ENCODE measurements around the gene LELP1. TPM values are rescaled to one million over a fixed set of nuclear protein-coding genes. Genes with fewer than 3 reads are reported as not detected.
"Not testable (repeated sequence)": the region's sequence is repeated elsewhere in the genome, so short reads cannot be mapped to it uniquely, and the experiment has no call there.

Gene LELP1
- total and polyA plus RNA-seq, 9 of the 15 experiments (the other 6 are each of a cell fraction or from before 2014, with no cell fraction given), result not detected

DNA sequence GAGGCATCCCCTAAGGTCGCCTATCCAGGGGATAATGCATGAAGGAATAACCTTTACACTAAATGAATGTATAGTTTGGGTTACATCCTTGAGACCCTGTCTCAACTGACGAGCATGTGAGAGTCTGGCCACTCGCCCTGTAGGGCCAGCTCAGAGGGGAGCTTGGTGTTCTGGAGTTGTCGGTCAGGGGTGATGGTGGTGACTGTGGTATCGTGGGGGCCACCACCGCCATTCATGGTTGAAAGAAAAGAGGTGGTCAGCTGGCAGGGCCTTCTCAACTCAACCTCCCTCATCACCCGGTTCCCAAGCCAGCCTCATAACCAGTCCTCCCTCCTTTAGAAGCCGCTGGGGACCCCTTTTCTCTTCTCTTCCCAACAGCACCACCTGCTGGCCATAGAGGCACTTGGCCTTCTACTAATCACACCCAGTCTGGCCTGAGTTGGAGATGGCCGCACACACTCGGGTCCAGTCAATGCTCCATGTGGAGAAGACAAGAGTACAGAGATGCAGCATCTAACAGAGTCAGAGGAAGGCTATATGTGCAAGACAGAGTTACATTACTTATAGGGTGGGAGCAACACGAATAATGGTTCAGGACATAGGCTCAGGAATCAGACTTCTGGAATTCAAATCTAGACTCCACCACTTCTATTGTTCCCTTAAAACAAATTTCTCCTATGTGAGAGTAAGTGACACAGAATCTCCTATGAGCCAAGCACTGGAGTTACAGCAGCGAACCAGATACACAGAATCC is 26.0 kb downstream of the LELP1 start:
- H3K27ac ChIP-seq (ENCODE audit: extremely low read depth, low read depth, low read length); H3K27me3 ChIP-seq (ENCODE audit: control insufficient read depth in 2 of 2, insufficient read depth in 2 of 2, low read length in 2 of 2); H2AFZ ChIP-seq (ENCODE audit: low read depth, low read length); H3K4me1 ChIP-seq (replicated peaks in 1 of 2; ENCODE audit: control insufficient read depth in 2 of 2, insufficient read depth in 2 of 2, low read length in 2 of 2); H4K20me1 ChIP-seq (replicated peaks; ENCODE audit: control insufficient read depth, insufficient read depth, low read length); H3K9me3 ChIP-seq (replicated peaks; ENCODE audit: control insufficient read depth, insufficient read depth, low read depth, low read length); BruUV-seq (replicated peaks); H3K4me2 ChIP-seq (ENCODE audit: insufficient read depth, low read length); H3K36me3 ChIP-seq (ENCODE audit: control insufficient read depth, insufficient read depth, low read length); POLR2A ChIA-PET; H3K9ac ChIP-seq (ENCODE audit: insufficient read depth in 1 of 2, low read depth in 2 of 2, low read length in 2 of 2); H3K9me1 ChIP-seq (ENCODE audit: control insufficient read depth, insufficient read depth, low read length); H3K79me2 ChIP-seq (ENCODE audit: control insufficient read depth, insufficient read depth, low read length); H3K4me3 ChIP-seq: not testable (repeated sequence)
- DNase-seq (ENCODE audit: extremely low read depth in 1 of 4, low spot score in 3 of 4) (peak in 3 of 4 experiments; percentile 30 to 36 (median 32)), FAIRE-seq (peak; percentile 96), ATAC-seq (peak; percentile 94)
- TF ChIP-seq, protein P1, sequence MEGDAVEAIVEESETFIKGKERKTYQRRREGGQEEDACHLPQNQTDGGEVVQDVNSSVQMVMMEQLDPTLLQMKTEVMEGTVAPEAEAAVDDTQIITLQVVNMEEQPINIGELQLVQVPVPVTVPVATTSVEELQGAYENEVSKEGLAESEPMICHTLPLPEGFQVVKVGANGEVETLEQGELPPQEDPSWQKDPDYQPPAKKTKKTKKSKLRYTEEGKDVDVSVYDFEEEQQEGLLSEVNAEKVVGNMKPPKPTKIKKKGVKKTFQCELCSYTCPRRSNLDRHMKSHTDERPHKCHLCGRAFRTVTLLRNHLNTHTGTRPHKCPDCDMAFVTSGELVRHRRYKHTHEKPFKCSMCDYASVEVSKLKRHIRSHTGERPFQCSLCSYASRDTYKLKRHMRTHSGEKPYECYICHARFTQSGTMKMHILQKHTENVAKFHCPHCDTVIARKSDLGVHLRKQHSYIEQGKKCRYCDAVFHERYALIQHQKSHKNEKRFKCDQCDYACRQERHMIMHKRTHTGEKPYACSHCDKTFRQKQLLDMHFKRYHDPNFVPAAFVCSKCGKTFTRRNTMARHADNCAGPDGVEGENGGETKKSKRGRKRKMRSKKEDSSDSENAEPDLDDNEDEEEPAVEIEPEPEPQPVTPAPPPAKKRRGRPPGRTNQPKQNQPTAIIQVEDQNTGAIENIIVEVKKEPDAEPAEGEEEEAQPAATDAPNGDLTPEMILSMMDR (IDR thresholded peaks at IDR 0.05 in 2 of 3, conservative IDR thresholded peaks at IDR 0.05 in 1 of 3; ENCODE audit: insufficient read depth in 2 of 3, low read depth in 1 of 3, low read length in 3 of 3), result peak; percentile 45 to 60 (median 53); a peak in 5 of 6 replicates
- TF ChIP-seq SMC3 (conservative IDR thresholded peaks at IDR 0.05; ENCODE audit: insufficient read depth, low read depth, low read length), result peak; percentile 20; the same call in 1 of the 2 replicates
- TF ChIP-seq, protein P2, sequence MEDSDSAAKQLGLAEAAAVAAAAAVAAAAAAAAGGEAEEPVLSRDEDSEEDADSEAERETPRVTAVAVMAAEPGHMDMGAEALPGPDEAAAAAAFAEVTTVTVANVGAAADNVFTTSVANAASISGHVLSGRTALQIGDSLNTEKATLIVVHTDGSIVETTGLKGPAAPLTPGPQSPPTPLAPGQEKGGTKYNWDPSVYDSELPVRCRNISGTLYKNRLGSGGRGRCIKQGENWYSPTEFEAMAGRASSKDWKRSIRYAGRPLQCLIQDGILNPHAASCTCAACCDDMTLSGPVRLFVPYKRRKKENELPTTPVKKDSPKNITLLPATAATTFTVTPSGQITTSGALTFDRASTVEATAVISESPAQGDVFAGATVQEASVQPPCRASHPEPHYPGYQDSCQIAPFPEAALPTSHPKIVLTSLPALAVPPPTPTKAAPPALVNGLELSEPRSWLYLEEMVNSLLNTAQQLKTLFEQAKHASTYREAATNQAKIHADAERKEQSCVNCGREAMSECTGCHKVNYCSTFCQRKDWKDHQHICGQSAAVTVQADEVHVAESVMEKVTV (CRISPR knock-in tag; IDR thresholded peaks at IDR 0.05), result 0 out of 2 replicates have a peak, but pooled peaks have one; percentile 19
- peak; percentile 39 to 53; a peak in 3 of 4 replicates for TF ChIP-seq RAD21 (CRISPR knock-in tag; conservative IDR thresholded peaks at IDR 0.05 in 1 of 2, IDR thresholded peaks at IDR 0.05 in 1 of 2)
- in situ Hi-C loops (cut with MboI), result loop anchor here (10.0 kb wide), 2 partner anchors 354 to 574 kb away; partner anchors contain the start of gene SMCP
- intact Hi-C loops (cut with micrococcal nuclease), result loop anchor here (10.0 kb wide), 1 partner anchor 354 kb away; the partner anchor contains the start of gene SMCP
- CTCF ChIA-PET (ENCODE audit: low intra/inter-chr PET ratio), result interaction anchor here (2.3 kb wide), 1 partner anchor 358 kb away, joined by 14 read pairs; no protein-coding TSS in a partner anchor
- WGBS (ENCODE audit: insufficient coverage, low coverage, missing lambda C conversion rate), result 2% methylated on average over 11 of the region's 12 CpGs
